T-helper 2 cell (primary cell): ENCODE data around the gene RCE1.
A peak's percentile ranks its signal among the peaks of the same experiment; 100 is the strongest.

Experiments used
- DNase-seq, 5 experiments: peaks; one replicate each; pipeline versions ENCODE4 v3.0.0 to v3.0.0-alpha.2; 2012 to 2022

RCE1 gene

GRCh38 chr11:66891851-66892660 is 48.8 kb downstream of the RCE1 start:
- peak in 2 of 5 experiments; percentile 41 to 83 for DNase-seq

GRCh38 chr11:66892911-66893310 is 49.7 kb downstream of the RCE1 start:
- DNase-seq: no peak

- DNase-seq: no peak
Measured at GRCh38 chr11:66894141-66894540, 50.9 kb downstream of the RCE1 start.
